GM23338 (cell line): ENCODE measurements around the gene TAGLN3. TPM values are rescaled to one million over a fixed set of nuclear protein-coding genes. Genes with fewer than 3 reads are reported as not detected.

Experiments used
- ATAC-seq: fragments of 200-7000 bp; cut with Tn5 transposase; 3 replicates; pipeline ENCODE4 v1.9.1; 2020
- DNase-seq: peaks from one replicate; pipeline ENCODE4 v3.0.0-alpha.2; 2015; ENCODE audit warnings: low spot score
- H2AFZ ChIP-seq: fragments of 200-600 bp; sonication (generic); 2 replicates; pipeline ENCODE4 v1.8.0; 2016; ENCODE audit warnings: antibody characterized with exemption, mild to moderate bottlenecking, moderate library complexity
- H3F3A ChIP-seq: fragments of 200-600 bp; sonication (generic); replicated peaks from 2 replicates; pipeline ENCODE4 v1.8.0; 2017; ENCODE audit warnings: antibody characterized with exemption, mixed run types, low read depth
- H3K27ac ChIP-seq: fragments of 200-600 bp; sonication (generic); 2 replicates; pipeline ENCODE4 v1.6.1; 2016; ENCODE audit warnings: low read depth
- H3K27me3 ChIP-seq: fragments of 200-600 bp; sonication (generic); 2 replicates; pipeline ENCODE4 v1.8.0; 2016; ENCODE audit warnings: mild to moderate bottlenecking, mixed run types, moderate library complexity; ENCODE audit not compliant: insufficient read depth
- H3K36me3 ChIP-seq: fragments of 200-600 bp; sonication (generic); 2 replicates; pipeline ENCODE4 v1.8.0; 2016; ENCODE audit warnings: mild to moderate bottlenecking; ENCODE audit not compliant: insufficient read depth
- H3K4me1 ChIP-seq: fragments of 200-600 bp; sonication (generic); 2 replicates; pipeline ENCODE4 v1.8.0; 2016; ENCODE audit warnings: mild to moderate bottlenecking, moderate library complexity; ENCODE audit not compliant: insufficient read depth
- H3K4me2 ChIP-seq: fragments of 200-600 bp; sonication (generic); 2 replicates; pipeline ENCODE4 v1.7.1; 2017; ENCODE audit warnings: mixed run types
- H3K4me3 ChIP-seq: fragments of 200-600 bp; sonication (generic); 2 replicates; pipeline ENCODE4 v1.6.1; 2016; ENCODE audit warnings: mixed run types
- H3K79me2 ChIP-seq: fragments of 200-600 bp; sonication (generic); replicated peaks from 2 replicates; pipeline ENCODE4 v1.8.0; 2017; ENCODE audit warnings: mild to moderate bottlenecking; ENCODE audit not compliant: insufficient read depth
- H3K9me2 ChIP-seq: fragments of 200-600 bp; sonication (generic); 2 replicates; pipeline ENCODE4 v1.8.0; 2017; ENCODE audit not compliant: insufficient read depth
- H4K20me1 ChIP-seq: fragments of 200-600 bp; sonication (generic); replicated peaks from 2 replicates; pipeline ENCODE4 v1.8.0; 2017; ENCODE audit warnings: mild to moderate bottlenecking; ENCODE audit not compliant: insufficient read depth
- H3K27ac Mint-ChIP-seq: 2 replicates; pipeline ENCODE4 v1.8.0; 2020; ENCODE audit warnings: inconsistent platforms, mild to moderate bottlenecking, moderate library complexity, mixed read lengths
- H3K27me3 Mint-ChIP-seq: 3 replicates; pipeline ENCODE4 v1.8.0; 2022; ENCODE audit warnings: low read depth, mild to moderate bottlenecking, moderate library complexity, mixed read lengths, inconsistent platforms; ENCODE audit not compliant: insufficient read depth, poor library complexity
- H3K36me3 Mint-ChIP-seq: 3 replicates; pipeline ENCODE4 v1.8.0; 2021; ENCODE audit warnings: low read depth, mild to moderate bottlenecking, inconsistent platforms, moderate library complexity, mixed read lengths
- H3K4me1 Mint-ChIP-seq: 3 replicates; pipeline ENCODE4 v1.8.0; 2020; ENCODE audit warnings: mild to moderate bottlenecking, inconsistent platforms, mixed read lengths
- H3K4me3 Mint-ChIP-seq: 3 replicates; pipeline ENCODE4 v1.8.0; 2021; ENCODE audit warnings: moderate library complexity, mild to moderate bottlenecking, inconsistent platforms, mixed read lengths
- H3K9me3 Mint-ChIP-seq: 3 replicates; pipeline ENCODE4 v1.8.0; 2020; ENCODE audit warnings: moderate library complexity, mild to moderate bottlenecking, inconsistent platforms, mixed read lengths
- CREB1 ChIP-seq: fragments of 250-450 bp; sonication (Bioruptor Pico); IDR thresholded peaks from 2 replicates; pipeline ENCODE4 v1.5.0; 2020; ENCODE audit warnings: low read depth, mild to moderate bottlenecking, moderate library complexity
- EZH2 ChIP-seq: fragments of 200-600 bp; sonication (generic); IDR thresholded peaks from one replicate; pipeline ENCODE4 v1.8.0; 2017; ENCODE audit warnings: antibody characterized with exemption, mild to moderate bottlenecking, low read depth; ENCODE audit not compliant: unreplicated experiment
- EZH2phosphoT487 ChIP-seq: fragments of 200-600 bp; sonication (generic); IDR thresholded peaks from one replicate; pipeline ENCODE4 v1.8.1; 2018; ENCODE audit warnings: antibody characterized with exemption; ENCODE audit not compliant: unreplicated experiment
- JUNB ChIP-seq: IDR thresholded peaks from one replicate; pipeline ENCODE4 v1.6.1; 2016; ENCODE audit warnings: antibody characterized with exemption; ENCODE audit not compliant: unreplicated experiment
- NANOG ChIP-seq: IDR thresholded peaks from 2 replicates; pipeline ENCODE4 v1.6.1; 2016; ENCODE audit warnings: antibody characterized with exemption, borderline replicate concordance
- POLR2AphosphoS5 ChIP-seq: IDR thresholded peaks from 2 replicates; pipeline ENCODE4 v1.6.1; 2016; ENCODE audit warnings: antibody characterized with exemption, low read depth
- REST ChIP-seq: IDR thresholded peaks from one replicate; pipeline ENCODE4 v1.6.1; 2018; ENCODE audit warnings: antibody characterized with exemption; ENCODE audit not compliant: unreplicated experiment
- STAT1 ChIP-seq: IDR thresholded peaks from one replicate; pipeline ENCODE4 v1.6.1; 2016; ENCODE audit warnings: antibody characterized with exemption; ENCODE audit not compliant: unreplicated experiment
- ZNF114 ChIP-seq: fragments of 250-450 bp; sonication (Bioruptor Pico); IDR thresholded peaks from 2 replicates; pipeline ENCODE4 v1.5.0; 2020; ENCODE audit warnings: mild to moderate bottlenecking, moderate library complexity
- ZNF331 ChIP-seq: fragments of 250-450 bp; sonication (Bioruptor Pico); IDR thresholded peaks from 2 replicates; pipeline ENCODE4 v1.5.0; 2020; ENCODE audit warnings: low read depth, mild to moderate bottlenecking, moderate library complexity
- polyA plus RNA-seq: library from polyadenylated mRNA; unstranded; fragments of >200 nt; fragmentation: Nextera tagmentation; extraction: Ambion mirVana; gene quantifications from 2 replicates; pipeline ENCODE4 v1.2.1, GENCODE V29; 2016
- total RNA-seq: library from RNA; depleted of rRNA; stranded (reverse); fragments of >200 nt; shearing (Covaris generic); gene quantifications from 2 replicates; pipeline ENCODE4 v1.2.3, GENCODE V29; 2014
- TF ChIP-seq, protein P1 (sequence below), 2 experiments: fragments of 200-600 bp in 1 of 2; sonication (generic) in 1 of 2; conservative IDR thresholded peaks; 2 replicates each; pipeline versions ENCODE4 v1.5.1 to v1.6.1; 2016 to 2017; ENCODE audit warnings: antibody characterized with exemption in 2 of 2, low read depth in 2 of 2, mild to moderate bottlenecking in 2 of 2, moderate library complexity in 1 of 2
- TF ChIP-seq, protein P2 (sequence below): fragments of 250-450 bp; sonication (Bioruptor Pico); IDR thresholded peaks from 2 replicates; pipeline ENCODE4 v1.5.0; 2020; ENCODE audit warnings: mild to moderate bottlenecking, moderate library complexity
- TF ChIP-seq, protein P3 (sequence below): IDR thresholded peaks from 2 replicates; pipeline ENCODE4 v1.6.1; 2016; ENCODE audit warnings: antibody characterized with exemption

Gene TAGLN3
- total and polyA plus RNA-seq, 2 experiments from 2014 or later = 6.8 to 12.6 TPM

DNA sequence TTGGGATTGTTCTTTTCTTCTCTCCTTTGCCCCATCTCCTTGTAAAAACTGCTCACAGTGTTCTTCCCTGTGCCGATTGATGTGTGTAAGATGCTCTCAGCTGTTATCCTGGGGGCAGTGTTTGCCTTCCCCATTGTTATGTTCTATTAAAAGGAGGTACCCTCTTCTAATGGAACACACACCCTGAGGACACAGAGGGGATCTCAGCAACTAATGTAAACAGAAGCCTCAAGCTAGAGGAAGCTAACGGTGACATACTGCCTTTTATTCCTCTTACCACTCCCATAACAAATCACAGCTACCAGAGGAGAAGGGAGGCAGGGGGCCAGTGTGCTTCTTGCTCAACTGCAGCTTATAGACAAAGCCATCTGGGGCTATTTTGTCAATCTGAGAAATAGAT lies 2.2 kb downstream of the TAGLN3 start:
- peak overlapping the region; percentile 85; the same call in 1 of the 2 replicates for H3K4me2 ChIP-seq
- Mint-ChIP-seq H3K9me3 (no peaks in the 10 kb centered on the region), H3K36me3 (peaks cover 18% of the 10 kb centered on the region; the same call in 2 of the 3 replicates), H3K27me3 (peaks cover 21% of the 10 kb centered on the region), H3K4me3 (peak overlapping the region; percentile 92; the same call in 2 of the 3 replicates), H3K4me1 (peaks cover 22% of the 10 kb centered on the region), H3K27ac (no peak overlapping the region)
- H3K27me3 ChIP-seq = peaks cover 22% of the 10 kb centered on the region
- H2AFZ ChIP-seq = no peak overlapping the region
- peak overlapping the region; percentile 80 for H3K4me3 ChIP-seq
- H4K20me1 ChIP-seq = no peaks in the 10 kb centered on the region; the same call in 1 of the 2 replicates
- peak; percentile 18 for ATAC-seq
- H3K9me2 ChIP-seq = no peaks in the 10 kb centered on the region
- H3K4me1 ChIP-seq = peaks cover 18% of the 10 kb centered on the region
- H3K79me2 ChIP-seq = no peaks in the 10 kb centered on the region
- H3K36me3 ChIP-seq = peaks cover 5% of the 10 kb centered on the region; the same call in 1 of the 2 replicates
- TF ChIP-seq EZH2phosphoT487 = no peak
- TF ChIP-seq, protein P1, sequence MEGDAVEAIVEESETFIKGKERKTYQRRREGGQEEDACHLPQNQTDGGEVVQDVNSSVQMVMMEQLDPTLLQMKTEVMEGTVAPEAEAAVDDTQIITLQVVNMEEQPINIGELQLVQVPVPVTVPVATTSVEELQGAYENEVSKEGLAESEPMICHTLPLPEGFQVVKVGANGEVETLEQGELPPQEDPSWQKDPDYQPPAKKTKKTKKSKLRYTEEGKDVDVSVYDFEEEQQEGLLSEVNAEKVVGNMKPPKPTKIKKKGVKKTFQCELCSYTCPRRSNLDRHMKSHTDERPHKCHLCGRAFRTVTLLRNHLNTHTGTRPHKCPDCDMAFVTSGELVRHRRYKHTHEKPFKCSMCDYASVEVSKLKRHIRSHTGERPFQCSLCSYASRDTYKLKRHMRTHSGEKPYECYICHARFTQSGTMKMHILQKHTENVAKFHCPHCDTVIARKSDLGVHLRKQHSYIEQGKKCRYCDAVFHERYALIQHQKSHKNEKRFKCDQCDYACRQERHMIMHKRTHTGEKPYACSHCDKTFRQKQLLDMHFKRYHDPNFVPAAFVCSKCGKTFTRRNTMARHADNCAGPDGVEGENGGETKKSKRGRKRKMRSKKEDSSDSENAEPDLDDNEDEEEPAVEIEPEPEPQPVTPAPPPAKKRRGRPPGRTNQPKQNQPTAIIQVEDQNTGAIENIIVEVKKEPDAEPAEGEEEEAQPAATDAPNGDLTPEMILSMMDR (conservative IDR thresholded peaks at IDR 0.05; ENCODE audit: low read depth in 2 of 2) = no peak
- TF ChIP-seq ZNF114 (CRISPR knock-in tag) = no peak
- no peak for TF ChIP-seq EZH2
- TF ChIP-seq JUNB = no peak
- no peak for TF ChIP-seq STAT1
- no peak for TF ChIP-seq POLR2AphosphoS5
- TF ChIP-seq CREB1 (CRISPR knock-in tag) = no peak
- TF ChIP-seq, protein P2, sequence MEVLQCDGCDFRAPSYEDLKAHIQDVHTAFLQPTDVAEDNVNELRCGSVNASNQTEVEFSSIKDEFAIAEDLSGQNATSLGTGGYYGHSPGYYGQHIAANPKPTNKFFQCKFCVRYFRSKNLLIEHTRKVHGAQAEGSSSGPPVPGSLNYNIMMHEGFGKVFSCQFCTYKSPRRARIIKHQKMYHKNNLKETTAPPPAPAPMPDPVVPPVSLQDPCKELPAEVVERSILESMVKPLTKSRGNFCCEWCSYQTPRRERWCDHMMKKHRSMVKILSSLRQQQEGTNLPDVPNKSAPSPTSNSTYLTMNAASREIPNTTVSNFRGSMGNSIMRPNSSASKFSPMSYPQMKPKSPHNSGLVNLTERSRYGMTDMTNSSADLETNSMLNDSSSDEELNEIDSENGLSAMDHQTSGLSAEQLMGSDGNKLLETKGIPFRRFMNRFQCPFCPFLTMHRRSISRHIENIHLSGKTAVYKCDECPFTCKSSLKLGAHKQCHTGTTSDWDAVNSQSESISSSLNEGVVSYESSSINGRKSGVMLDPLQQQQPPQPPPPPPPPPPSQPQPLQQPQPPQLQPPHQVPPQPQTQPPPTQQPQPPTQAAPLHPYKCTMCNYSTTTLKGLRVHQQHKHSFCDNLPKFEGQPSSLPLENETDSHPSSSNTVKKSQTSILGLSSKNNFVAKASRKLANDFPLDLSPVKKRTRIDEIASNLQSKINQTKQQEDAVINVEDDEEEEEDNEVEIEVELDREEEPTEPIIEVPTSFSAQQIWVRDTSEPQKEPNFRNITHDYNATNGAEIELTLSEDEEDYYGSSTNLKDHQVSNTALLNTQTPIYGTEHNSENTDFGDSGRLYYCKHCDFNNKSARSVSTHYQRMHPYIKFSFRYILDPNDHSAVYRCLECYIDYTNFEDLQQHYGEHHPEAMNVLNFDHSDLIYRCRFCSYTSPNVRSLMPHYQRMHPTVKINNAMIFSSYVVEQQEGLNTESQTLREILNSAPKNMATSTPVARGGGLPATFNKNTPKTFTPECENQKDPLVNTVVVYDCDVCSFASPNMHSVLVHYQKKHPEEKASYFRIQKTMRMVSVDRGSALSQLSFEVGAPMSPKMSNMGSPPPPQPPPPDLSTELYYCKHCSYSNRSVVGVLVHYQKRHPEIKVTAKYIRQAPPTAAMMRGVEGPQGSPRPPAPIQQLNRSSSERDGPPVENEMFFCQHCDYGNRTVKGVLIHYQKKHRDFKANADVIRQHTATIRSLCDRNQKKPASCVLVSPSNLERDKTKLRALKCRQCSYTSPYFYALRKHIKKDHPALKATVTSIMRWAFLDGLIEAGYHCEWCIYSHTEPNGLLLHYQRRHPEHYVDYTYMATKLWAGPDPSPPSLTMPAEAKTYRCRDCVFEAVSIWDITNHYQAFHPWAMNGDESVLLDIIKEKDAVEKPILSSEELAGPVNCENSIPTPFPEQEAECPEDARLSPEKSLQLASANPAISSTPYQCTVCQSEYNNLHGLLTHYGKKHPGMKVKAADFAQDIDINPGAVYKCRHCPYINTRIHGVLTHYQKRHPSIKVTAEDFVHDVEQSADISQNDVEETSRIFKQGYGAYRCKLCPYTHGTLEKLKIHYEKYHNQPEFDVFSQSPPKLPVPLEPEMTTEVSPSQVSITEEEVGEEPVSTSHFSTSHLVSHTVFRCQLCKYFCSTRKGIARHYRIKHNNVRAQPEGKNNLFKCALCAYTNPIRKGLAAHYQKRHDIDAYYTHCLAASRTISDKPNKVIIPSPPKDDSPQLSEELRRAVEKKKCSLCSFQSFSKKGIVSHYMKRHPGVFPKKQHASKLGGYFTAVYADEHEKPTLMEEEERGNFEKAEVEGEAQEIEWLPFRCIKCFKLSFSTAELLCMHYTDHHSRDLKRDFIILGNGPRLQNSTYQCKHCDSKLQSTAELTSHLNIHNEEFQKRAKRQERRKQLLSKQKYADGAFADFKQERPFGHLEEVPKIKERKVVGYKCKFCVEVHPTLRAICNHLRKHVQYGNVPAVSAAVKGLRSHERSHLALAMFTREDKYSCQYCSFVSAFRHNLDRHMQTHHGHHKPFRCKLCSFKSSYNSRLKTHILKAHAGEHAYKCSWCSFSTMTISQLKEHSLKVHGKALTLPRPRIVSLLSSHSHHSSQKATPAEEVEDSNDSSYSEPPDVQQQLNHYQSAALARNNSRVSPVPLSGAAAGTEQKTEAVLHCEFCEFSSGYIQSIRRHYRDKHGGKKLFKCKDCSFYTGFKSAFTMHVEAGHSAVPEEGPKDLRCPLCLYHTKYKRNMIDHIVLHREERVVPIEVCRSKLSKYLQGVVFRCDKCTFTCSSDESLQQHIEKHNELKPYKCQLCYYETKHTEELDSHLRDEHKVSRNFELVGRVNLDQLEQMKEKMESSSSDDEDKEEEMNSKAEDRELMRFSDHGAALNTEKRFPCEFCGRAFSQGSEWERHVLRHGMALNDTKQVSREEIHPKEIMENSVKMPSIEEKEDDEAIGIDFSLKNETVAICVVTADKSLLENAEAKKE (CRISPR knock-in tag) = no peak
- no peak for TF ChIP-seq ZNF331 (CRISPR knock-in tag)
- TF ChIP-seq, protein P3, sequence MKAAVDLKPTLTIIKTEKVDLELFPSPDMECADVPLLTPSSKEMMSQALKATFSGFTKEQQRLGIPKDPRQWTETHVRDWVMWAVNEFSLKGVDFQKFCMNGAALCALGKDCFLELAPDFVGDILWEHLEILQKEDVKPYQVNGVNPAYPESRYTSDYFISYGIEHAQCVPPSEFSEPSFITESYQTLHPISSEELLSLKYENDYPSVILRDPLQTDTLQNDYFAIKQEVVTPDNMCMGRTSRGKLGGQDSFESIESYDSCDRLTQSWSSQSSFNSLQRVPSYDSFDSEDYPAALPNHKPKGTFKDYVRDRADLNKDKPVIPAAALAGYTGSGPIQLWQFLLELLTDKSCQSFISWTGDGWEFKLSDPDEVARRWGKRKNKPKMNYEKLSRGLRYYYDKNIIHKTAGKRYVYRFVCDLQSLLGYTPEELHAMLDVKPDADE = no peak
- TF ChIP-seq REST = no peak
- TF ChIP-seq NANOG = no peak
- H3F3A ChIP-seq = no peaks in the 10 kb centered on the region
- DNase-seq = no peak
- no peak overlapping the region for H3K27ac ChIP-seq
